ENCODE measurements around the gene LAMA5. TPM values are rescaled to one million over a fixed set of nuclear protein-coding genes. Genes with fewer than 3 reads are reported as not detected.

LAMA5 gene
- total RNA-seq, 1 donor from 2014 or later: 55.8 TPM

DNA sequence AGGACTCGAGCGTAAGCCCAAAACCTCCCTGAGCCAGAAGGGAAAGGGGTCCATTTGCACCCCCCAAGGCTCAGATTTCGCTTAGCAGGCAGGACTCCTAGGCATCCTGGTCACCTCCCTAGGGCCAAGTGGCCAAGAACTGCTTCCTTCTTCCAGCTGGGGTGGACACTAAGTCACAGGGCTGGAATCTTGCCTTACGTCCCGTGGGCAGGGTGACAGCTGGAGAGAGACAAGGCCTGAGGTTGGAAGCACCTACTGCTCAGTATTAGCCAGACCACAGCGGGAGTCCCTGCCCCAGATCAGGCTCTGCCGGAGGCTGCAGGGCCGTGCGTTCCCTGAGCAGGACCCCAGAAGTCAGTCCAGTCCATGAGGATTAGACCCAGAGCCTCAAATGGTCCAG, 19.7 kb downstream of the LAMA5 start:
- no peak for DNase-seq

DNA sequence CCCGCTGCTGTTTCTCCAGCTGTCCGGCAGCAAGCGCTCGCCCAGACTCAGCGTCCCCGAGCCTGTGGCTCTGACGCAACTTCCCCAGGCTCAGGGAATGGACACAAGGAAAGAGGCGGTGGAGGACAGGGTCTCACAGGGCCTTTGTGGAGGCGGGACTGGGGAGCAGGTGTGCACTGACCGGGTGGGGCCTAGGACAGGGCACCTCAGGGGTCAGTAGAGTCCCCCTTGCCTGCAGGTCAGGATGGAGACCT, 20.0 kb downstream of the LAMA5 start:
- DNase-seq: no peak

DNA sequence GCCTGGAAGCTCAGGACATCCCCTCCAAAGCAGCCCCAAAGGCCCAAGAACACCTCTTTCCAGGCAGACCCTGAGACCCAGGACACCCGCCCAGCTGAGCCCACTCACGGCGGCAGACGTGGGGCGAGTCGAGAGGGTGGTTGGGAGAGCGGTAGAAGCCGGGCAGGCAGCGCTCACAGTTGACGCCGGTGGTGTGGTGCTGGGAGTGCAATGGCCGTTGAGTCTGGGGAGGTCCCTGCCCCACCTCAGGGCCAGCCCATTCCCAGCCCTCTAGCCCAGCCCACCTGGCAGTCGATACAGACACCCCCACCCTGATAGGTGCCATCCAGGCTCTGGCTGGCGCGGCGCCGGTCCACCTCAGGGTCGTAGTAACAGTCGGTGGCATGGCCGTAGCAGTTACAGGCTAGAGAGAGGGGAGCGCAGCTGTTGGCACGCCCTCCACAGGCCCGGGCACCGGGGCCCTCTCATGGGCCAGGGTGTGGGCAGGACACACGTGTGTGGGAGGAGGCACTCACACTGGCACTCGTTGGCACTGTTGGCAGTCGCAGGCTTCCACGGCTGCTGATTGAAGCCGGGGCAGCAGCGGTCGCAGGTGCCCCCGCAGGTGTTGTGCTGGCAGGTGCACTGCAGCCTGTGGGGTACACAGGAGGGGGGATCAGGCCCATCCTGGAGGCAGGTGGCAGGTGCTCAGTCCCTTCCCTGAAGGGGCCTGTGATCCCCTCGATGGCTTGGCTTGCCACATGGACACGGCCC, 20.5 kb downstream of the LAMA5 start:
- DNase-seq: no peak

DNA sequence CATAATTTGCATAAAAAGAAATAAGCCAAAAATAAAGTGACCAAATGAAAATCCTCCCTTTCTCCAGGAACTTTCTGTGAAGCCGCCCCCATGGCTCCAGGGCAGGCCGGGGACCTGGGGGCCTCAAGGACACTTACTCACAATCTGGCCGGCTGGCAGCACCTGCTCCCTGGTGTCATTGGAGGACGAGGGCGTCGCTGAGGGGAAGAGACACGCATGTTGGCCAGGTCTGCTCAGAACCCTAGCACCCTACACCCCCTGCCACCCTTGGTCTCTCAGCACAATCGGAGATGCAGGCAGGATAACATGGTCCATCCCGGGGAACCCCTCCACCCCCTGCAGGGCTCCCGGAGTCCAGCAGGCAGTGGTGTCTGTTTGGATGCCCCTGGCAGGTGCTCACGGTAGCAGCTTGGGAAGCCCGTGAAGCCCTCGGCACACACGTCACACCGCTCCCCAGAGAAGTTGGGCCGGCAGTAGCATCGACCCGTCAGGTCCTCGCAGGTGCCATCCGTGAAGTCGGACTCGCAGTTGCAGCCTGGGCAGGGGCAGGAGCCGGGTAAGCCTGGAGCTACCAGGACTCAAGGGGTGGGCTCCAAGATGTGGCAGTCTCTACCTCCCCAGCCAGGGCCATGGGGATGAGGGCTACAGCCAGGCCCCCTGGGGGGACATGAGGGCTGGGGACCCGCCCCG, 21.3 kb downstream of the LAMA5 start:
- DNase-seq: no peak

DNA sequence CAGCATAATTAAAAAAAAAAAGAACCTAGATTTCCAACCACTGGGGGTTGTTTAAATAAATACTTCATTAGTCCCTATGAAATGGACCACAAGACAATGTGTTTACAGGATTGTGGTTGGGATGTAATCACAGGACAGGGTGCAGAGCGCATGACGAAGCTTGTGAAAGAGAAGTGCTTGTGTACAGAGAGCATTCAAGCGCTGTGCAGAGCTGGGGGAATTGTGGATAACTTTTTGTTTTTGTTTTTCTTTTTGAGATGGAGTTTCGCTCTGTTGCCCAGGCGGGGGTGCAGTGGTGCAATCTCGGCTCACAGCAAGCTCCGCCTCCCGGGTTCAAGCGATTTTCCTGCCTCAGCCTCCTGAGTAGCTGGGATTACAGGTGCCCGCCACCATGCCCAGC, 22.3 kb downstream of the LAMA5 start:
- no peak for DNase-seq

DNA sequence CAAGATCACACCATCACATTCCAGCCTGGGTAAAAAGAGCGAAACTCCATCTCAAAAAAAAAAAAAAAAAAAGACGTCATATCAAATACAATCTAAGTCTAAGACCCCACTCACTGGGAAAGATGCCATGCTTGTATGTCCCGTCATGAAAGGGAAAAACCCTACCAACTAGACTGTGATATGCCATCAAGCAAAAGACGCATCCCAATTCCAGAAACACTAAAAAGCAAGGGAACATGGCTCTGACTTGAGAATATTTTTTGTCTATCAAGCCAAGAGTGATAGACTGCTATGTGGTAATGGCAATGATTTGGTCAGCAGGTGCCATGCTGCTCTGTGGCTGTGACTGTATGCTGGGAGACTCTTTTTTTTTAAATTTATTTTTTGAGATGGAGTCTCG, 23.0 kb downstream of the LAMA5 start:
- DNase-seq: no peak

DNA sequence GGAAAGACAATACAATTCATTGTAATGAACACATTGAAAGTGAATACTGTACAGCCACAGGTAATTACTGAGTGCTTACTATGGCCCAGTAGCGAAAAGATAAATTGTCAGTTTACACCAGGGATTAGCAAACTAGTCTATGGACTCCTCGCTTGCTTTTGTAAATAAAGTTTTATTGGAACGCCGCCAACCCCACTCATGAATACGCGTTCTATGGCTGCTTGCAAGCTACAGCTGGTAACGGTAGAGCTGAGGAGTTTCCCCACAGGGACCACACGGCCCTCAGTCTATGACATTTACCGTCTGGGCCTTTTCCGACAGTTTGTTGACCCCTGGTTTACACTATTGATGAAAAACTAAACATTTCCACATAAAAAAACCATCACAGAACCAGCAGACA, 24.2 kb downstream of the LAMA5 start:
- DNase-seq: no peak

DNA sequence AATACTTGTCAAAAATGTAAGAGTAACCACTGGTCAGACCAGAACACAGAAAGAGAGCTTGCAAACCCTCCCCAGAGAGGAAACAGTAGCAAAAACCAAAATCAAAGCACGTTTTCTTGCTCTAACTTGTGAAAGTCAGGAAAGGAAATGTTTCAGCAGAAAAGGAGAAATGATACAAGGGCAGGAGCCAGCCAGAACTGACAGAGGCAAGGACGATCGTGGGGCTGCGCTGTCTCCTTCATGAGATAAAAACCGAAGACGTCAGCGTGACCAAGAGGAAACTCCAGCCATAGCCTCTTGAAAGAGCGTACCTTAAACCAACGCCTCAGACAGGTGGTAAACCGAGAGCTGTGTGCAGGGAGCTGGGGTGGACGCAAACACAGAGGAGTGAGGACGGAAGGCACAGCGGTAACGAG, 27.5 kb downstream of the LAMA5 start:
- DNase-seq: no peak

DNA sequence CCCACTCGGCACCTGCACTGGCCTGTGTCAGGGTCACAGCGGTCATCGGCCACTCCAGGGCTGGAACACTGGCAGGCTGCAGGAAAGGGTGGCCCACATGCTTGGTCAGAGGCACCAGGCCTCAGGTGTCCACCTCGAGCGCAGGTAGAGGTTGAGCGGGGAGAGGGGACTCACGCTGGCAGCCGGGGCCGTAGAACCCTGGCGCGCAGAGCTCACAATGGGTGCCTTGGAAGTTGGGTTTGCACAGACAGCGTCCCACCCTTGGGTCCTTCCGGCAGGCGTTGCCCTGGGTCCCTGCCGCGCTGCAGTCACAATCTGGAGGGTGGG, 28.9 kb downstream of the LAMA5 start:
- no peak for DNase-seq

DNA sequence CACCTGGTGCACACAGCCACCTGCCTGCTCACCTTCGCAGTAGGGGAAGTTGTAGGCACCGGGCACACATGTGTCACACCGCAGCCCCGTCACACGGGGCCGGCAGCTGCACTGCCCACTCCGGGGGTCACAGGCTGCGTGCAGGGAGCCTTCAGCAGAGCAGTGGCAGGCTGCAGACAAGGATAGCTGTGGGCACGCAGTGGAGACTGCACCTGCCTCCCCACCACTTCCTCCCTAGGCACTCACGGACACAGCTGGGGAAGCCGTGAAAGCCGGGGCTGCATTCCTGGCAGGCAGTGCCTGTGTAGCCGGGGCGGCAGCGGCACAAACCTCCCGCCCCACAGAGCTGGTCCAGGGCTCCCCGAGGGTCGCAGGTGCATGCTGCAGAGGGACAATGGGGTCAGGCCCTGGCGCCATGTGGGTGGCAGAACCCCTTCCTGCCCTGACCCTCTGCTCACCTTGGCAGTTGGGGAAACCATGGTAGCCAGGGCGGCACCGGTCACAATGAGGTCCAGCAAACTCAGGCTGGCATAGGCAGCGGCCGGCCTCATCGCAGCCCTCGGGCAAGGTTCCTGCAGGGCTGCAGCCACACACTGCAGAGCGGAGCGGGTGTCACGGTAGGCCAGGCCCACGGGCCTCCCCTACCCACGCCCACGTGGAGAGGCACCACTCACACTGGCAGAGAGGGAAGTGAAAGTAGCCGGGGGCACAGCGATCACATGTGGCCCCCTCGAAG, 29.4 kb downstream of the LAMA5 start:
- DNase-seq: no peak

DNA sequence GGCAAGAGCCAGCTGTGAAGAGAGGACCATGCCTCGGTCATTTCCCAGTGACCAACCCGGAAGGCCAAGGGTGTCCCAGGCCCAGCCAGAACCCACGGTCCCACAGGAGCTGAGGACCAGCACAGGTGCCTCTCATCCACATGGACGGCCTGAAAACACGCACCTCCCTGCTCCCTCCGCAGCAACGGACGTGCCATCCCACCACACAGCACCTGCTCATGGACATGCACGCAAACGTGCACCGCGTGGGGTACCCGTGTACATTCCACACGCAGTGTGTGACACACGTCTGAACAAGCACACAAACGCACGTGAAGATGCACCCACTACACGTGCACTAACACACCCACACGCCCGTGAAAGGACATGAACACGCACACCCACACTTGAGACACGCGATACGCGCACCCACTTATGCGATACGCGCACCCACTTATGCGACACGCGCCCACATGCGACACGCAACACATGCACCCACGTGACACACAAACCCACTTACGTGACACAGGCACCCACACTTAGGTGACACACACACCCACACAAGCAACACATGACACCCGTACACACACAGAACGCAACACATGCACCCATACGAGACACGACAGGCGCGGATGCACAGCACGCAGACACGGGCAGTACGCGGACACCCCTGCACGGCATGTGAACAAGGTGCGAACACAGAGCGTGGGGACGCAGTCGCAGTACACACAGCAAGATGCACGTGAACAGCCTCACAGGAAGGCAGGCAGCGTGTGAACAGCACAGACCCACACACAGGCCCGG, 30.1 kb downstream of the LAMA5 start:
- DNase-seq: no peak

DNA sequence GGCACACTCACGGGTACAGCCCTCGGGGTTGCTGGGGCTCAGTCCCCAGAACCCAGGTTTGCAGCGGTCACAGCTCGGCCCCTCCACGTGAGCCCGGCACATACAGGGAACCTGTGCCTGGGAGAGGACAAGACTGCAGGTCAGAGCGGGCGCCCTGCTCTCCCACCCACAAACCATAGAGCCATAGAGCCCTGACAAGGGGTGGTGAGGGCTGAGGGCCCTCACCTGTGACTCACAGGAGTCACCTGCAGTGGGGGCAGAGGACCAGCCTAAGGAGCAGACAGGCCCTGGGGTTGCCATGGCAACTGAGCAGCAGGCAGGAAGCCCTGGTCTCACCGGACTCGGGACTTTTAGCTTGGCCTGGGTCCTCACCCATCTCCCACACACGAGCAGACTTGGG, 30.8 kb downstream of the LAMA5 start:
- no peak for DNase-seq

DNA sequence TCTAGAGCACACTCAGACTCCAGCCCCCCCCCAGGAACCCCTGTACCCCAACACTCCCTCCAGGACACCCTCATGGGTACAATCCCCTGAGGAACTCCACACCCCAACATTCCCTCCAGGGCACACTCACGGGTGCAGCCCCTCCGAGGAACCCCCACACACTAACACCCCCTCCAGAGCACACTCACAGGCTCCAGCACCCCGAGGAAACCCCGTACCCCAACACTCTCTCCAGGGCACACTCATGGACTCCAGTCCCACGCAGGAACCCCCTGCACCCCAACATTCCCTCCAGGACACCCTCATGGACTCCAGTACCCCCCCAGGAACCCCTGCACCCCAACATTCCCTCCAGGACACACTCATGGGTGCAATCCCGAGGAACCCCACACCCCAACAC, 31.6 kb downstream of the LAMA5 start:
- no peak for DNase-seq

DNA sequence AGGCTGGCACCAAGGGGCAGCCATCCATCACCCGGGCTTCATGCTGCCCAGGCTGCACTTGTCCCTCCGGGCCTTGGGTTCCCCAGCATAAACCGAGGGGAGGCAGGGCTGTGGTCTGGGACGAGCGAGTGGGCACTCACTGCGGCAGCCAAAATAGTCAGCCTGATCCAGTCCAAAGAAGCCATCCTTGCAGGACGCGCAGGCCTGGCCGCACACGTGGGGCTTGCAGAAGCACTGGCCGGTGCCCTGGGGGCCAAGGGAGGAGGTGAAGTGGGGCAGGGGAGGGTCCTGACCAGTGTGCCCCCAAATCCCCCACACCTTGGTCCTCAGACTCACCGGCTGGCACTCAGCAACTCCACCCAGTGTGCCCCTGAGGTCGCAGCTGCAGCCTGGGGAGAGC, 32.2 kb downstream of the LAMA5 start:
- no peak for DNase-seq

DNA sequence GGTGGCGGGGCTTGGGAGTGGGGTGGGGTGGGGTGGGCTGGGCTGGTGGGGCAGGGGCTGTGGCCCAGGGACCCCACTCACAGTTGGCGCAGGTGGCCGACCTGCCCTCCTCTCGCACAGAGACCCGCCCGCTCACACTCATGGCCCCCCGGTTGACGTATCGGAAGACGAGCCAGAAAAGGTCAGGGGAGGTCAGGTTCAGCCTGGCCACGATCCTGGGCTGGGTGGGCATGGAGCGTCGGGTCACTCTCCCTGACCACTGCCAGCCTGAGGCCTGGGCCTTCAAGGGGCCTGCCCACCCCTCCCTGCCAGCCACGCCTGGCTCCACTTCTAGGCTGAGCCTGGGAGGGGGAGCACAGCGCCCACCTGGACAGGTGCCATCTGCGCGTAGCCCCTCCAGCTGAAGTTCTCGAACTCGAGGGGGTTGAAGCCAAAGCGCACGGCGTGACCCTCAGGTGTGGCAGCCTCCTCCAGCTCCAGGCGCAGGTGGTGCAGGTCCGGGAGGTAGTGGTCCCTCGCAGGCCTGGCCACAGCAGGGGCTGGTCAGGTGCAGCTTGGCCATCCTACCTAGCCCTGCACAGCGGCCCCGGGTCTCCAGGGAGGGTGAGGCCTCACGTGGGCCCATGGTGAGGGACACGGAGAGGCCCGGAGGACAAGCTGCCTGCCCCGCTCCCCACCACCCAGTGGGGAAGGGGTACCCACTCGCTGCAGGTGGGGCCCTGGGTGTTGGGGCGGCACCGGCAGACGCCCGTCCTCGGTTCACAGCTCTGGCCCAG, 33.1 kb downstream of the LAMA5 start:
- DNase-seq: no peak

DNA sequence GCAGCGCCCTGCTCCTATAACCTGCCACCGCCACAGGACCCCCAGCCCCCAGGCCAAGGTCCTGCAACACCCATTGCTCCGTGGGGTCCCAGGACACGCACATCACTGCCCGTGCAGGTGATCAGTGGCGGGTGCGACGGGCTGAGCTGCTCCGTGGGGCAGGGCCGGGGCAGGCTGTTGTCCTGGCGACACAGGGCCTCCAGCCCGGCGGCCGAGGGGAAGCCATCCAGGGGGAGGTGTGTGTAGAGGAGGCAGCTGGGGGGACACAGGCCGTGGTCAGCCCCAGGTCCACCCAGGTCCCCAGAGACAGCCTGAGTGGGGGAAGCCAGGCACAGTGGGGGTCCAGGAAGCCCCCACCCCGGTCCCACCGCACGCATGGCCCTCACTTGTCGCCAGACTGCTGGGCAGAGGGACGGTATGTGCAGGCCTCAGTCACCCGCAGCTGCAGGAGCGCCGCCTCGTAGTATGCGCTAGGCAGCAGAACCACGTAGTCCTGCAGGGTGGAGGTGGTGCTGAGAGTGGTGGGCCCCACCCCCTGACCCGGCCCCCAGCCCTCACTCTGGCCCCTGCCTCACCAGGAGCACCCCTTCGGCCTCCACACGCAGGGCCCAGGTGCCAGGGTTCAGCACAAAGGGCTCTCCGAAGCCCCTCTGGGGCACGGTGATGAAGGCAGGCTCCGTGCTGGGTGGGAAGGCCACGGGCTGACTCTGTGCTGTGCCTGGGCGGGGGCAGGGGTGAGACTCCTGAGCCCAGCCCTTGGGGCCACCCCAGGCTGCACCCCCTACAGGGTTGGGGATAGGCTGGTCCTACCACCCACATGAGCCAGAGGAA, 33.9 kb downstream of the LAMA5 start:
- no peak for DNase-seq

DNA sequence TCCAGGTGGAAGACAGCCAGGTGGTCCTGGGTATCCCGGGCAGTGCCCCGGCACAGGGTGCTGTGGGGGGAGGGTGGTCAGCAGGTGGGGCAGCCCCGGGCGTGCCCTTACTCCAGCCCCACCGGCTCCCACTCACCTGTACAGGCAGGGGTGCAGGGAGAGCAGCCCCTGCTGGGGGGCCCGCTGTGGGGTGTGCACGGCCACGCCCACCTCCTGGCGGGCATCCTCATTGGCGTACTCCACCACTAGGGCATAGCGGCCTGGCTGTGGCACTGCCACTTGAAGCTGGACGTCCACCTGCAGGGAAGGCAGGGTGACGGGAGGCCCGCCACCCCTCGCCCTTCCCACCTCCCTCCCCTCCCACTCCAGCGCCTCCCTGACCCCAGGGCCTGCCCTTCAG, 34.7 kb downstream of the LAMA5 start:
- no peak for DNase-seq

DNA sequence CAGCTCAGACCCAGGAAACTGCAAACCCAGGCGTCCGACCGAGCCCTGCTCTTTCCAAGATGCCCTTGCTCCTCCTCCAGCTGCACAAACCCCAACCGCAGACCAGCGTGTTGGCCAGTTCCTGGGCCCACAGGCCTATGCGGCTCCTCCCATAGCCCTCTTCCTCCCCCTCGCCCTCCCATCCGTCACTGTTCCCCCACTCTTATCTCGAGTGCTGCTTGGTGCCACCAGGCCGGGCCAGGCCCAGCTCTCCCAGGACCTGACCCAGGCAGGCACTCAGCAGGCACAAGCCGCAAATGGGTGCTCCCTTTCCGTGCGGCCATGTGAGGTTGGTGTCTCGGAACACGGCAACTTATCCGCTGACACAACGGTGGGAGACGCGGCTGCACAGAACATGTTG, 35.8 kb downstream of the LAMA5 start:
- DNase-seq: no peak

DNA sequence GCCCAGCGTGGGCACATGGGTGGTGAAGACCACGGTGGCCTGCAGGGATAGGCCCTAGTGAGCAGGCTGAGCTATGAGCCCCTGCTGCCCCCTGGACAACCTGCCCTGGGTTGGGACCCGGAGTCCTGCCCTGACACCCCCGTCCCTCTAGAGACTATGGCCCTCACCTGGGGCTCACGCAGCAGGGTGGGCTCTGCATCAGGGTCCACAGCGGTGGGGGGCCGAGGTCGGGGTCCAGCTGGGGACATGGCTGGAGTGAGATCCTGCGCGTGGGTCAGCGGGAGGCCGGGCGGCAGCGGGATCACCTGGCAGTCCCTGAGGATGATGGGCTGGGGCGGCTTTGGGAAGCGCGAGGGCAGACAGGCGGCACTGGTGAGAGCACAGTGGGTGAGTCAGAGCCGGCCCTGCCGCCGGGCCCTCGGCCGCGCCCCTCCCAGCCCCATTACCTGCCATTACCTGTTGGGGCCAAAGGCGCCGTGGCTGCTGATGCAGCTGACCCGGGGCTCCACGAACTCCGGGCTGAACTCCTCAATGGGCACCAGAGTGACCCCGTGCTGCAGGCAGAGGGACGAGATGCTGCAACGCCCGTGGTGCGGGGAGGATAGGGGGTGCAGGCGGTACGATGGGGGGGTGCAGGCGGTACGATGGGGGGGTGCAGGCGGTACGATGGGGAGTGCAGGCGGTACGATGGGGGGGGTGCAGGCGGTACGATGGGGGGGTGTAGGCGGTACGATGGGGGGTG, 36.4 kb downstream of the LAMA5 start:
- no peak for DNase-seq

DNA sequence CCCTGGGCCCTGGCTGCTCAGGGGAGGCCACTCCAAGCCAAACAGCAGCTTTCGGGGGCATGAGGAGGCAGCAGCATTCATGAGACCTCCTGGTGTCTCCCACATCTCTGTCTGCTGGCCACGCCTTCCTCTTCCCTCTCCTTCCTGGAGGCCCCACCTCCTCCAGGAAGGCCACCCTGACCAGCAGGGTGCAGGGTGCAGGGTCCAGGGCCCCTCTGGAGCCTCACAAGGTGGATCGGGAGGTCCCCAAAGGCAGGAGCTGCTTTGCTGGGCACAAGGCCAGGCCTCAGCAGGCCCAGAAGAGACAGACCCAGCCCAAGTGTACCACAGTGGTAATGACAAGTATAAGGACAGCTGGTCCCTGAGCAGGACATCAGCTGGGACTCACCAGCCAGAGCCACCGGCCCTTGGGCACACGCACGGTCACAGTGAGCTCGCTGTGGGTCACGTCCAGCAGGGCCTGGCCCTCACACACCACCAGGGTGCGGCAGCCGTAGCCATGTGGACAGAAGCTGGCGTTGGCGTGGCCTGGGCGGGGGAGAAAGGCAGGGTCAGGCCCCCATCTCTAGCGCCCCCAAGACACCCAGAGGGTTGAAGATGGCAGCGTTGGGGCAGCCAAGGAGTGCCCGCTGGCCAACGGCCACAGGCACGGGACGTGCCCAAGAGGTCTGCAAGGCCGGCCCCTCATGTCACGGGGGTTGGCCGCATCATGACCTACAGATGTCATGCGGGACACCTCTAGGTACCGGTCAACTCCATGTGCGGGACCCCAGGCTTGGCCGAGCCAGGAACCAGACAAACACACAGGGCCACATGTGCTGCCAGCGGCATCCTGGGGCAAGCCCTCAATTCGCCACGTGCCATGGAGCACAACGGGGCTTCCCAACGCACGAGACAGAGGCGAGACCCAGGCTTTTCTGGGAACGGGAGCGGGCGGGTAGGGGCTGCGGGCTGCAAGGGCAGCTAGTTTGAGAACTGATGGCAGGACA, 37.4 kb downstream of the LAMA5 start:
- no peak for DNase-seq

All from dermis blood vessel endothelial cell (primary cell).